Measurements from ENCODE around the gene B4GALNT4.
"Not testable (repeated sequence)": the region's sequence is repeated elsewhere in the genome, so short reads cannot be mapped to it uniquely, and the experiment has no call there.

Gene B4GALNT4, protein sequence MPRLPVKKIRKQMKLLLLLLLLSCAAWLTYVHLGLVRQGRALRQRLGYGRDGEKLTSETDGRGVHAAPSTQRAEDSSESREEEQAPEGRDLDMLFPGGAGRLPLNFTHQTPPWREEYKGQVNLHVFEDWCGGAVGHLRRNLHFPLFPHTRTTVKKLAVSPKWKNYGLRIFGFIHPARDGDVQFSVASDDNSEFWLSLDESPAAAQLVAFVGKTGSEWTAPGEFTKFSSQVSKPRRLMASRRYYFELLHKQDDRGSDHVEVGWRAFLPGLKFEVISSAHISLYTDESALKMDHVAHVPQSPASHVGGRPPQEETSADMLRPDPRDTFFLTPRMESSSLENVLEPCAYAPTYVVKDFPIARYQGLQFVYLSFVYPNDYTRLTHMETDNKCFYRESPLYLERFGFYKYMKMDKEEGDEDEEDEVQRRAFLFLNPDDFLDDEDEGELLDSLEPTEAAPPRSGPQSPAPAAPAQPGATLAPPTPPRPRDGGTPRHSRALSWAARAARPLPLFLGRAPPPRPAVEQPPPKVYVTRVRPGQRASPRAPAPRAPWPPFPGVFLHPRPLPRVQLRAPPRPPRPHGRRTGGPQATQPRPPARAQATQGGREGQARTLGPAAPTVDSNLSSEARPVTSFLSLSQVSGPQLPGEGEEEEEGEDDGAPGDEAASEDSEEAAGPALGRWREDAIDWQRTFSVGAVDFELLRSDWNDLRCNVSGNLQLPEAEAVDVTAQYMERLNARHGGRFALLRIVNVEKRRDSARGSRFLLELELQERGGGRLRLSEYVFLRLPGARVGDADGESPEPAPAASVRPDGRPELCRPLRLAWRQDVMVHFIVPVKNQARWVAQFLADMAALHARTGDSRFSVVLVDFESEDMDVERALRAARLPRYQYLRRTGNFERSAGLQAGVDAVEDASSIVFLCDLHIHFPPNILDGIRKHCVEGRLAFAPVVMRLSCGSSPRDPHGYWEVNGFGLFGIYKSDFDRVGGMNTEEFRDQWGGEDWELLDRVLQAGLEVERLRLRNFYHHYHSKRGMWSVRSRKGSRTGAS
- 0.87 to 17.3 (median 1.4) reads per million in 9 experiments for total RNA-seq

GRCh38 chr11:369336-370018 lies at the start of gene B4GALNT4:
Gene B4GALNT4 (plus strand): TSS chr11:369499. CDS start chr11:369804, 305 bp downstream.
- Mint-ChIP-seq H3K27me3 (peaks cover 24 to 64% of the 10 kb centered on the region in 2 donors), H3K4me3 (peak within 1 kb of the TSS; percentile 78 to 79), H3K9me3 (no peaks in the 10 kb centered on the region), H3K27ac (no peak within 1 kb of the TSS), H3K36me3 (ENCODE audit: insufficient read depth) (no peaks in the 10 kb centered on the region), H3K4me1 (ENCODE audit: low read depth in 2 of 2) (peaks cover 18 to 24% of the 10 kb centered on the region in 2 donors)
- DNase-seq (no peak), ATAC-seq (replicated peaks) (peak; percentile 66)

DNA sequence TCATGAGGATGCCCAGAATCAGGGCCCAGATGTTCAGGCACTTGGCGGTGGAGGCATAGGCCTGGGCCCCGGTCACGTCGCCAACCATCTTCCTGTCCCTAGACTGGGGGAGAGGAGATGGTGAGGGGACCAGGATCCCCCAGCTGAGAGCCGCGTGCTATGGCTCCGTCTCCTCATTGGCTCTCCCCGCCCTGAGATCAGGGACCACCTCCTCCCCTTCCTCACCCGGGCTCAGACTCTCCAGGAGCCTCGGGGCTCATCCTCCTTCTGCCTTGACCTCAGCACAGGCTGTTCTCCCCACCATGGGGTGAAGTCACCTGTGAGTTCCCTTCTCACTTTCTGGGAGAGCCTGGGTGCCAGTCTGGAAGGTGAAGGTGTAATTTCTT lies 49.4 kb upstream of the B4GALNT4 start:
- not testable (repeated sequence) for ATAC-seq (replicated peaks); H3K9me3 Mint-ChIP-seq; H3K27me3 Mint-ChIP-seq; DNase-seq
- Mint-ChIP-seq H3K36me3 (ENCODE audit: insufficient read depth) (peaks cover 38% of the 10 kb centered on the region), H3K27ac (peak overlapping the region; percentile 64 to 75), H3K4me1 (ENCODE audit: low read depth in 2 of 2) (peaks cover 31 to 36% of the 10 kb centered on the region in 2 donors), H3K4me3 (peak overlapping the region; percentile 71 to 75)

- ATAC-seq (replicated peaks): no peak
- Mint-ChIP-seq H3K27ac (peak overlapping the region; percentile 32 to 84), H3K9me3 (no peaks in the 10 kb centered on the region), H3K4me1 (ENCODE audit: low read depth in 2 of 2) (peaks cover 36 to 42% of the 10 kb centered on the region in 2 donors), H3K36me3 (ENCODE audit: insufficient read depth) (peaks cover 15% of the 10 kb centered on the region), H3K27me3 (no peaks in the 10 kb centered on the region), H3K4me3 (peak overlapping the region in 1 of 2 donors; percentile 36)
- DNase-seq: no peak
Measured at GRCh38 chr11:324156-324555, 45.1 kb upstream of the B4GALNT4 start.

- peaks cover 40 to 45% of the 10 kb centered on the region in 2 donors for H3K4me1 Mint-ChIP-seq (ENCODE audit: low read depth in 2 of 2)
Measured at GRCh38 chr11:324593-325517, 44.4 kb upstream of the B4GALNT4 start.

GRCh38 chr11:325796-326591 lies 43.3 kb upstream of the B4GALNT4 start:
- Mint-ChIP-seq H3K27ac (peak overlapping the region; percentile 86 to 93), H3K36me3 (ENCODE audit: insufficient read depth) (peaks cover 9% of the 10 kb centered on the region), H3K4me3 (peak overlapping the region; percentile 75 to 78), H3K9me3 (no peaks in the 10 kb centered on the region), H3K27me3 (no peaks in the 10 kb centered on the region), H3K4me1 (ENCODE audit: low read depth in 2 of 2) (peaks cover 43% of the 10 kb centered on the region in 2 donors)
- DNase-seq (no peak), ATAC-seq (replicated peaks) (no peak)

More at GRCh38 chr11:324593-325517, 44.4 kb upstream of the B4GALNT4 start:
- not testable (repeated sequence) for H3K9me3 Mint-ChIP-seq; DNase-seq; ATAC-seq (replicated peaks); H3K36me3 Mint-ChIP-seq (ENCODE audit: insufficient read depth); H3K27me3 Mint-ChIP-seq
- peak overlapping the region in 1 of 2 donors; percentile 36 for H3K4me3 Mint-ChIP-seq
- peak overlapping the region; percentile 38 to 84 for H3K27ac Mint-ChIP-seq

- H3K9me3 Mint-ChIP-seq: no peaks in the 10 kb centered on the region
- peak; percentile 6 for ATAC-seq (replicated peaks)
- H3K4me1 Mint-ChIP-seq (ENCODE audit: low read depth in 2 of 2): peaks cover 48% of the 10 kb centered on the region in 2 donors
Measured at GRCh38 chr11:326592-326841, 42.8 kb upstream of the B4GALNT4 start.

GRCh38 chr11:326842-327580 lies 42.3 kb upstream of the B4GALNT4 start:
- H3K27ac Mint-ChIP-seq: peak overlapping the region; percentile 86 to 93
- H3K9me3 Mint-ChIP-seq: no peaks in the 10 kb centered on the region
- peaks cover 50 to 52% of the 10 kb centered on the region in 2 donors for H3K4me1 Mint-ChIP-seq (ENCODE audit: low read depth in 2 of 2)
- peak overlapping the region; percentile 75 to 78 for H3K4me3 Mint-ChIP-seq
- peak; percentile 66 to 75 (median 73) for DNase-seq
- peaks cover 10% of the 10 kb centered on the region for H3K36me3 Mint-ChIP-seq (ENCODE audit: insufficient read depth)
- no peaks in the 10 kb centered on the region for H3K27me3 Mint-ChIP-seq
- peak; percentile 75 for ATAC-seq (replicated peaks)

More at GRCh38 chr11:326592-326841, 42.8 kb upstream of the B4GALNT4 start:
- Mint-ChIP-seq H3K27me3 (no peaks in the 10 kb centered on the region), H3K4me3 (peak overlapping the region; percentile 75 to 78), H3K27ac (peak overlapping the region; percentile 86 to 93), H3K36me3 (ENCODE audit: insufficient read depth) (peaks cover 10% of the 10 kb centered on the region)
- no peak for DNase-seq

- Mint-ChIP-seq H3K27me3 (no peaks in the 10 kb centered on the region), H3K9me3 (no peaks in the 10 kb centered on the region), H3K27ac (peak overlapping the region; percentile 86 to 93), H3K4me3 (peak overlapping the region; percentile 75 to 78), H3K4me1 (ENCODE audit: low read depth in 2 of 2) (peaks cover 51 to 56% of the 10 kb centered on the region in 2 donors), H3K36me3 (ENCODE audit: insufficient read depth) (peaks cover 10% of the 10 kb centered on the region)
- ATAC-seq (replicated peaks) (no peak), DNase-seq (no peak)
Measured at GRCh38 chr11:327581-327923, 41.7 kb upstream of the B4GALNT4 start.

GRCh38 chr11:328012-328411 lies 41.3 kb upstream of the B4GALNT4 start:
- ATAC-seq (replicated peaks): no peak
- DNase-seq: no peak
- Mint-ChIP-seq H3K4me1 (ENCODE audit: low read depth in 2 of 2) (peaks cover 55 to 61% of the 10 kb centered on the region in 2 donors), H3K27ac (peak overlapping the region in 1 of 2 donors; percentile 93), H3K27me3 (no peaks in the 10 kb centered on the region), H3K9me3 (no peaks in the 10 kb centered on the region), H3K4me3 (no peak overlapping the region), H3K36me3 (ENCODE audit: insufficient read depth) (peaks cover 10% of the 10 kb centered on the region)

GRCh38 chr11:328516-329100 lies 40.7 kb upstream of the B4GALNT4 start:
- H3K36me3 Mint-ChIP-seq (ENCODE audit: insufficient read depth): peaks cover 10% of the 10 kb centered on the region
- H3K27me3 Mint-ChIP-seq; H3K9me3 Mint-ChIP-seq; DNase-seq; ATAC-seq (replicated peaks): not testable (repeated sequence)
- peaks cover 58 to 63% of the 10 kb centered on the region in 2 donors for H3K4me1 Mint-ChIP-seq (ENCODE audit: low read depth in 2 of 2)
- H3K4me3 Mint-ChIP-seq: peak overlapping the region in 1 of 2 donors; percentile 5
- peak overlapping the region in 1 of 2 donors; percentile 88 for H3K27ac Mint-ChIP-seq

- no peaks in the 10 kb centered on the region for H3K27me3 Mint-ChIP-seq
- no peaks in the 10 kb centered on the region for H3K9me3 Mint-ChIP-seq
- peaks cover 53 to 58% of the 10 kb centered on the region in 2 donors for H3K4me1 Mint-ChIP-seq (ENCODE audit: low read depth in 2 of 2)
- H3K27ac Mint-ChIP-seq: peak overlapping the region; percentile 46 to 88
- DNase-seq: no peak
- H3K4me3 Mint-ChIP-seq: peak overlapping the region; percentile 52 to 82
- no peak for ATAC-seq (replicated peaks)
- H3K36me3 Mint-ChIP-seq (ENCODE audit: insufficient read depth): peaks cover 10% of the 10 kb centered on the region
Measured at GRCh38 chr11:329886-330253, 39.4 kb upstream of the B4GALNT4 start.
